GM06990 (cell line): ENCODE measurements around the gene CACHD1.
A peak's percentile ranks its signal among the peaks of the same experiment; 100 is the strongest.

ENCODE experiments used
- DNase-seq: peaks from one replicate; pipeline ENCODE4 v3.0.0-alpha.2; 2011; ENCODE audit not compliant: insufficient read length; ENCODE audit errors: extremely low read depth
- H3K27me3 ChIP-seq: replicated peaks from 2 replicates; pipeline ENCODE4 v1.6.0; 2011; ENCODE audit warnings: low read length; ENCODE audit not compliant: control insufficient read depth, insufficient read depth
- H3K36me3 ChIP-seq: 2 replicates; pipeline ENCODE4 v1.5.1; 2011; ENCODE audit warnings: low read length; ENCODE audit not compliant: control insufficient read depth, insufficient read depth
- H3K4me3 ChIP-seq: replicated peaks from 2 replicates; pipeline ENCODE4 v1.5.1; 2011; ENCODE audit warnings: low read depth, mild to moderate bottlenecking, control low read depth, low read length
- TF ChIP-seq, protein P1 (sequence below): IDR thresholded peaks from 2 replicates; pipeline ENCODE4 v1.5.1; 2011; ENCODE audit warnings: low read length, control low read depth, mild to moderate bottlenecking, inconsistent platforms; ENCODE audit not compliant: insufficient read depth, poor library complexity, severe bottlenecking

Gene CACHD1

DNA sequence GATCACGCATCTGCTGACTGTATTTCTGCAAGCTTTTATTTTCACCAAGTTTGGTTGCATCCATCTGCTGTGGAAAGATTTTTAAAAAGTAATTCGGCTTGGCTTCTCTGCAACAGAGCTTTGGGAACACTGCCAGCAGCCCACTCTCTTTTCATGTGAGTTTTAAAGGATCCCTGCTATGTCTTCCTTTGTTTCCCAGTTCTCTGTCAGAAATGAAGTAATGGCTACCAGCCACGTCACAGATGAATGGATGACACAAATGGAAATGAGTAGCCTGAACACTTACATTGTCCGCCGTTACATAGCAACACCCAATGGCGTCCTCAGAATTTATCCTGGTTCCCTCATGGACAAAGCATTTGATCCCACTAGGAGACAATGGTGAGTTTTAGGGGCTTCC is 194.4 kb downstream of the CACHD1 start:
- no peaks in the 10 kb centered on the region for H3K36me3 ChIP-seq
- no peaks in the 10 kb centered on the region for H3K27me3 ChIP-seq
- TF ChIP-seq, protein P1, sequence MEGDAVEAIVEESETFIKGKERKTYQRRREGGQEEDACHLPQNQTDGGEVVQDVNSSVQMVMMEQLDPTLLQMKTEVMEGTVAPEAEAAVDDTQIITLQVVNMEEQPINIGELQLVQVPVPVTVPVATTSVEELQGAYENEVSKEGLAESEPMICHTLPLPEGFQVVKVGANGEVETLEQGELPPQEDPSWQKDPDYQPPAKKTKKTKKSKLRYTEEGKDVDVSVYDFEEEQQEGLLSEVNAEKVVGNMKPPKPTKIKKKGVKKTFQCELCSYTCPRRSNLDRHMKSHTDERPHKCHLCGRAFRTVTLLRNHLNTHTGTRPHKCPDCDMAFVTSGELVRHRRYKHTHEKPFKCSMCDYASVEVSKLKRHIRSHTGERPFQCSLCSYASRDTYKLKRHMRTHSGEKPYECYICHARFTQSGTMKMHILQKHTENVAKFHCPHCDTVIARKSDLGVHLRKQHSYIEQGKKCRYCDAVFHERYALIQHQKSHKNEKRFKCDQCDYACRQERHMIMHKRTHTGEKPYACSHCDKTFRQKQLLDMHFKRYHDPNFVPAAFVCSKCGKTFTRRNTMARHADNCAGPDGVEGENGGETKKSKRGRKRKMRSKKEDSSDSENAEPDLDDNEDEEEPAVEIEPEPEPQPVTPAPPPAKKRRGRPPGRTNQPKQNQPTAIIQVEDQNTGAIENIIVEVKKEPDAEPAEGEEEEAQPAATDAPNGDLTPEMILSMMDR, result no peak
- H3K4me3 ChIP-seq, result no peak overlapping the region
- no peak for DNase-seq

DNA sequence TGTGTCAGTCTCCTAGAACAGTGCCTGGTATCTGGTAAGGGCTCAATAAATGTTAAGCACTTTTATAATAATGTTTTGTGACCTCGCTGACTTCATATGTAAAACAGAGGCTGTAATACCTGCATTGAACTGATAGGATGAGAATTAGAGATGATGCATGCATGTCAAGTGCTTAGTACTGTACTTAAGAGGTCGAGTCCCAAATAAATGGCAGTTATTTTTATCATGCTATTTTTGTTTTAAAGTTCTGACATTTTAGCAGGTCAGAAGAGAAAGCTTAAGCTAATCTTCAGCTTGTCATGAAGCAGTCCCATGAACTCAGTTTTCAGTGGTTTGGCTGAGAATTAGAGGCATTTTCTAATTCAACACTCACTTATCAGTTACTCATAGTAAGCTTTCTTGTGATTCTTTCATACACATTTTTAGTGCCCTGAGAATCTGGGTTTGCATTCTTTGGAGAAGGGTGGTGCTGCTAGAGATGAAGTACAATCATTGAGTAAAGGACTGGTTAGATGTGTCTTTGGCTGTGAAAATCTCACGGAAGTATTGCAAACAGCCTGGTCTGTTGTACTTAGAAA is 199.3 kb downstream of the CACHD1 start:
- no peak for DNase-seq
- TF ChIP-seq, protein P1, result no peak
- Histone ChIP-seq H3K4me3 (no peak overlapping the region), H3K27me3 (no peaks in the 10 kb centered on the region), H3K36me3 (no peaks in the 10 kb centered on the region)

DNA sequence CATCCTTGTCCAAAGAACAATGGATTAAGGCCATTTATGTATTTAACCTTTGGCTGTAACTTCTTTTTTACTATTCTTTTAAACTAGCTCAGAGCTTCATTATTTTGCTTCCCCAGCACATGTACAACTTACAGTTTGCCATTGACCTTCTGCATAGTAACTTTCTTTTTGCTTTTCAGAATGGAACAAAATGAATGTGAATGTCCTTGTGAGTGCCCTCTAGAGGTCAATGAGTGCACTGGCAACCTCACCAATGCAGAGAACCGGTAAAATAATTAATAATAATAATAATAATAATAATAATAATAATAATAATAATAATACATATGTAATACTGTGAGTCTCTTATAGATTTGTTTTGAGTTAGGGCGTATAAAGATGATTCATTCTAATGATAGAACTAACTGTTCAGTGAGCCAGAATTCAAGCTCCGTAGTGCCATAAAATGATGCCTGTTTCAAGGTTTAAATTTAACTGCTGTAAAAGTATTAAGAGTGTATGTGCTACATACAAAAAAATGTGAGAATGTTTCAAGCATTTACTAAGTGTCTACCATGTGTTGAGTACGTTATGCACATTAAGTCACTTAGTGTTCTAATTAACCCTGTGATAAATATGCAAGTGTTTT is 205.9 kb downstream of the CACHD1 start:
- no peak for DNase-seq
- Histone ChIP-seq H3K4me3 (no peak overlapping the region), H3K27me3 (no peaks in the 10 kb centered on the region), H3K36me3 (no peaks in the 10 kb centered on the region)
- TF ChIP-seq, protein P1, result peak; percentile 67

DNA sequence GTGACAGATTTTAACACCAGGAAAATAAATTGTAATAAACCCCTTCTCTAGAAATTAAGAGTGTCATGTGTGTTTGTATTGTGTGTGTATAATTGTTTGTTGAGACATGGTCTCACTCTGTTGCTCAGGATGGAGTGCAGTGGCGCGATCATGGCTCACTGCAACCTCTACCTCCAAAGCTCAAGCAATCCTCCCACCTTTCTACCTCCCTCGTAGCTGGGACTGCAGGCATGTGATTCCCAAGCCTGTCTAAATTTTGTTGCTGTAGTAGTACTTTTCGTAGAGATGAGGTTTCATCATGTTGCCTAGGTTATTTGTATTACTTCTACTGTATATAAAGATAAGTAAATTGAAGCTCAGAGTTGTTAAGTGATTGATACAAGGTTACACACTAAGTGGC is 206.5 kb downstream of the CACHD1 start:
- H3K36me3 ChIP-seq, result no peaks in the 10 kb centered on the region
- TF ChIP-seq, protein P1, result no peak
- H3K27me3 ChIP-seq, result no peaks in the 10 kb centered on the region

DNA sequence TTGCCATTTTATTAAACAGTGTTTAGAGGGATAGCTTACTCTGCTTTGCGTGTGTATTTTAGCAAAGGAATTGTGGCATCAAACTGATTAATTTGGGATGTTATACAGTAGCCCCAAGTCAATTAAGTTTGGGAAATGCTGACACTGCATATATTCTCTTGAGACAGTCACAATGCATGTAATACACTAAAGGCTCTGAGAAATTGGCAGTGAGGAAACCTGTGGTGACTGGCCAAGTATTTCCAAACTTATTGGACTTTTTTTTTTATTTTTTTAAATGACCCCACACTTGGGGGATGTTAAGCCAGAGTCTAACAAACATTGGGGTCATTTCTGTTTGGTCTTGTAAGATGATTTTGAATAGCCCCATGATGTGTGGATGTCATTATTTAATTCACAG is 207.6 kb downstream of the CACHD1 start:
- Histone ChIP-seq H3K36me3 (no peaks in the 10 kb centered on the region), H3K4me3 (no peak overlapping the region), H3K27me3 (no peaks in the 10 kb centered on the region)
- DNase-seq, result no peak
- TF ChIP-seq, protein P1, result no peak

More for the DNA sequence above, 206.5 kb downstream of the CACHD1 start:
- DNase-seq, result no peak
- H3K4me3 ChIP-seq, result no peak overlapping the region
